GM21423 (cell line): Measurements from ENCODE around the gene HOXC10.

Experiments used
- ATAC-seq: cut with Tn5 transposase; IDR thresholded peaks from one replicate; pipeline ENCODE4 v1.9.1; 2021; ENCODE audit warnings: mild to moderate bottlenecking, moderate library complexity; ENCODE audit not compliant: unreplicated experiment

HOXC10 gene

GRCh38 chr12:53975479-53976152 lies 9.3 kb upstream of the HOXC10 start:
- no peak for ATAC-seq

DNA sequence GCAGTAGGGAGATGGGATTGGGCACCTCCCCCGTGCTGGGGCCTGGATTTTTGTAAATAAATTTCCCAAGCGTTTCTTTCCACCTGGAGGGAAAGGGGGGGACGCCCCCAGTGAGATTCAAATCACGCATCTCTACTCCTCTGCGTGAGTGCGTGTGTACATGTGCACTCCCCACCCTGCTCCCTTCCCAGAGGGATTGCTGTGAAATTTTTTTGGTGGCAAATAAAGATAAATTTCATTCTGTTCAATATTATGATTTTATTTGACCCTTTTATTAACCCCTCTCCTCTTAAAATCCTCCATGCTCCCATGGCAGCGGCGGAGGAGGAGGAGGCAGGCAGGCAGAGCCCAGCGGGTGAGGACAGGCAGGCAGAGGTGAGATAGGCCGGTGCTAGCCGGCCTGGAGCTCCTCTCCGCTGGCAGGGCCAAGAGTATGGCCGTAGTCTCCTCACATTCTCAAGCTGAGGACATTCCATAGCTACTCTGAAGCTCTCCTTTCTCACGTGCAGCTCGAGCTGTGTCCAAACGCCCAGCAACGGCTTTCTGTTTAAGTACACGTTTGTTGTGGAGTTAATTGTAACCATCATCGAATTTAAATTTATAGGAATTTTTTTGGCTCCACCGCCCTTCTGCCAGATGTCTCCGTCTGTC lies 8.6 kb upstream of the HOXC10 start:
- ATAC-seq = no peak

GRCh38 chr12:53976823-53977595 lies 7.9 kb upstream of the HOXC10 start:
- no peak for ATAC-seq

DNA sequence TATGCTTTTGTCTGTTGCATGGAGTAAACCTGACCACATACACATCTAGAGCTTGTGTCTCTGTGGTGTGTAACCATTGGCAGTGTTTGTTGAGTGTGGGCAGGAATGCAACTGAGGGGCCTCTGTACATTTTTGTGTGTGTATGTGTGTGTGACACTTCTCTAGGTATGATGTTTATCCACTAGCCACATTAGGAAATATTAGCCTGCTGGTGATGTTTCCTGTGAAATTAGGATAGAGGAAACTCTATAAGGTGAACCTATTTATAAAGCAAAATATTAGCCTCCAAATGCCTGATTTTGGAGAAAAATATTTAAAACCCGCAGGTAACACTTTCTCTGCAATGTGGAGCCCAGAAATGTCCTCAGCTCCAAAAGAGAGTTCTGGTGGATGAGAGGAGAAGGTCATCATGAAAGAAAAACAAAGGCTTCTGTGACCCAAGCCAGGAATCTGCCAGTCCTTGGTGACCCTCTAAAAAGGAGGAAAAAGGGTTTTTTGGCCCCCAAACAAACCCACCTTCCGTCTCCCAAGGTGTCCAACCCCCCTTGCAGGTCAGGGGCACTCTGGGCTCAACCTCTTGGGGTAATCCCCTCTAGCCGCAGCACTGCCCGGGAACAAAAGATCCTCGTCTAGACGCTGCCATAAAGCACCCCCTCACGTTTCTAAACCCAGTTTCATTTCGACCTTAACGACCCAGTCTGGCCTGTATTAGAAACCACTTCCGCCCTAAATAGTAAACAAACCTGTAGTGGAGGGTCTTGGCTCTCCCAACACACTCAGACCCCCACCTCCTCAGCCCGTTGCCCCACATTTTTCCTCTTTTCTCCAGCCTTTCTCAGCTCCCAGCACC lies 7.1 kb upstream of the HOXC10 start:
- no peak for ATAC-seq

- ATAC-seq = no peak
These were observed 6.2 kb upstream of the HOXC10 start for GRCh38 chr12:53978477-53979356.

DNA sequence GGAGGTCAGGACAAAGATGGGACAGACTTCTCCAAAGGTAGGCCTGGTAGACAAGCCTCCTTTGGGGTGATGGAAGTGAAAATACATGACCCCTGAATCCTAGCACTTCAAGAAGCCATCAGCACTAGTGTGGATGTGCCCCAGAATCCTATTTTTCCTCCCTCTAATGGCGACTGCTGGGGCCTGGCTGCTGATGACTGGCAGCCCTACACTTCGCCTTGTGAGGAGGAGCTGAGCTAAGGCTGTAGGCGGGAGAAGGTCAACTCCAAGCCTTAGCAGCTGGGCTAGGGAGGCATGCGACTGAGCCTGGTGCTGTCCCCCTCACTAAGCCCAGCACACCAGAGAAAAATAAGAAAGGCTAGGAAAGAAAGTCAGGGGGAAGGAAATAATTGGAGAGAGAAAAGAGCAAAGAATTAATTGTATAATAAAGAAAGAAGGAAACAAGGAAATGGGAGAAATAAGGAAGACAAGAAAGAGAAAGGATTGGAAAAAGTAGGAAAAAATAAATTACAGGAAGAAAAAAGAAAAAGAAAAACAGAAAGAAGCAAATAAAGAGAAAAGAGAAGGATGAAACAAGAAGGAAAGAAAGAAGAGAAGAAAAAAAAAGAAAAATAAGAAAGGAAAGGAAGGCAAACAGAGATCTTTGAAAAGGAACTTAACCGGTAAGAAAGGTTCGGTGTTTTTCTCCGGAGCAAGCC lies 4.7 kb upstream of the HOXC10 start:
- no peak for ATAC-seq

- ATAC-seq = no peak
These were observed 4.0 kb upstream of the HOXC10 start for GRCh38 chr12:53980802-53981496.

GRCh38 chr12:53981634-53982565 lies 3.0 kb upstream of the HOXC10 start:
- no peak for ATAC-seq

GRCh38 chr12:53982648-53983567 lies 2.0 kb upstream of the HOXC10 start:
- ATAC-seq = no peak

DNA sequence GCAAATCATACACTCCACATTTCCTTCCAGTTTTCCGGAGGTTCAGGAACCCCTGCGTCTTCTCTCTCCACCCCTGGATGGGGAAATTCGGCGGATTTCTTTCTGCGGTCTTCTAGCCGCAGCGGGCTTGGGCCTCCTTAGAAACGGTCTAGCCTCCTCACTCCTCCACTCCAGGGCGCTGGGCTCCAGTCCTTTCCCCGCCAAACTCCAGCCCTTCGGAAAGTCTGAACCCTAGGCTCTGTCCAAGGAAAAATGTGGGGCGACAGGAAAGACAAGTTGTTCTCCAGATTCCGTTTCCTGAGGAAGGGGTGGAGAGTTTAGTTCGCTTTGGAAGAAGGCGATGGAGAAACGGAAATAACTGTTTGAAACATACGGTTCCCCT lies 1.4 kb upstream of the HOXC10 start:
- no peak for ATAC-seq

DNA sequence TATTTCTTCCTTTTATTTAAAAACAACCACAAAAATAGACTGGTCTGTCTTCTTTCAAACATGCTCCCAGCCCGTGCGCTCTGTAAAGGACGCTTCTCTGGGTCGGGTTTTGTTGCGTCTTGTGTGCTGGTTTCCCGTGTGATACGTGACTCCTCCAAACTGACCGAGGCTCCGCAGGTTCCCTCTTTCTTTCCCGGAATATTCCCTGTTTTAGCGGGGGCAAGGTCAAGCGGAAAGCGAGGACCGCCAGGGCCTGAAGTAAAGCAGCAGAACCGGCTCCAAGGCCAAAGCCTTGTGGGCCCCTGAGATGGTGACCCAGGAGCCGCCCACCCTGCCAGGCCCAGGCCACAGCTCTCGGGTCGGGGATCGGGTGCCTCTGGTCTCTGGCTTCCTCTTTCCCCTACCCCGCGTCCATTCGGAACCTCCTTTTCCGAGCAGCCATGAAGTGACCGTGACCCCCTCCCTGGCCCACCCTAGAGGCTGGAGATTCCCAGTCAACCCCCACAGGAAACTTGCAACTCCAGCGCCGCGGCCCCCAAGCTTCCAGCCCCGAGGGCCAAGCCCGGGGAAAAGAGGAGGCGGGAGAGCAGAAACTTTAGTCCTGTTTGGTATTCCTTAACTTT lies 885 bp upstream of the HOXC10 start:
- no peak for ATAC-seq

- no peak for ATAC-seq
These were observed 697 bp downstream of the HOXC10 start for GRCh38 chr12:53985692-53985993.

DNA sequence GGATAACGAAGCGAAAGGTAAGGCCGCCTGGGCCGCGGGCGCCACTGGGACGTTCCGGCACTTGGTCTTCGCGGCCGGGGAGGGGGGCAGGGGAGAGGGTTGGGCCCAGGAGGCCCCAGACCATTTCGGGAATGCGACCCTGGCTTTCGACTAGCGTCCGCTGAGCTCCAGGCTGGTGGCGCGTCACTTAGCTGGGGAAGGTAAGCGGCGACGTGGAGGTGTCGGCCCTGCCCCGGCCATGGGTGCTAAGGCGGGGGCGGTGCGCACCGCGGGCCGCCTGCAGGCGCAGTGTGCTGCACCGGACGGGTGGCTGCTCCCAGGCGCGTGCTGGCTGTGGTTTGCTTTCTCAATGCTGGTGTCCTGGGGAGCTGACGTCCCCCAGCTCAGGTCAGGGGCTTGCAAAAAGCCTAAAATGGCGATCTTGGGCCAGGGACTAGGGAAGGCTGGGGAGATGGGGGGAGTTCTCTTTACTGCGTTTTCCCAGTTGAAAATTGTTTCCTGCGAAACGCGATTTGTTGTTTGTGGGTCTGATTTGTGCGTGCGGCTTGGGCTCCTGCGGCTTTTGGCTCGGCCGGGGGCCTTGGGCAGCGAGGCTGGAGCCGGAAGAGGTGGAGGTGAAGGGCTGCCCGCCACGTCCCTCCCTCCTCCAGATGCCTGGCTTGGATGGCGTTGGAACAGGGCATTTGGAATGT lies 1.2 kb downstream of the HOXC10 start:
- no peak for ATAC-seq

DNA sequence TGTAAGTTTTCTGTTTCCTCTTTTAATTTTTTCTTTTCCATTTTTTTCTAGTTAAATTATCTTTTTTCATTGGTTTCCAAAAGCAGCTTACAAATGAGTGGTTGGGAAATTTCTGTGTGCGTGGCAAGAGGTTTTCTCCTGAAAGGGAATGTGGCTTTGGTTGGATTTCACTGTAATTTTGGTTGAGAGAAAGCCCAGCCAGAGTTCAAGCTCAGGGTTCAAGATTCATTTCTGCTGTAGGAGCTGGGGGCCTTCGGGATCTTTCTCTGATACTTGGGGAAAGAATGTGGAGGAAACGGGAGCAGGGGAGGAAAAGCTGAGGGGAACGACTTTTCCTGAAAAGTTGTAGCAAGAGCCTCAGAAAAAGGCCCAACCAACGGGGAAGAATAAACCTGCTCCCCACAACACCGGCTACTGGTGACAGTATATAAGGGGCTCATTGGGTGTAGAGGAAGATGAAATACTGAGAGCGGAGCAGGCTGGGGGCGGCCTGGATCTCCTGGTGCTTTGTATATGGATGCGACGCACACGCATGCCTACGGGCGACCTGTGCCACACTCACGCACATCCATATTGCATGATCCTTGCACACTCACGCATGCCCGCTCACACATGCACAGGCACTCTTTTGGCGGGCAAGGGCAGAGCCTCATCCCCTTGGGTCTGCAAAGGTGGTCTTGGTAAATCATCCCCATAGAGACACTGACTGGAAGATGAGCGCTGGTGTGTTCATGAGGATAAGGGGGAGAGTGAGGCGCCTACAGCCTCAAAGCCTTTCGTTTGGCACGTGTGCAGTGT lies 1.9 kb downstream of the HOXC10 start:
- ATAC-seq = no peak

DNA sequence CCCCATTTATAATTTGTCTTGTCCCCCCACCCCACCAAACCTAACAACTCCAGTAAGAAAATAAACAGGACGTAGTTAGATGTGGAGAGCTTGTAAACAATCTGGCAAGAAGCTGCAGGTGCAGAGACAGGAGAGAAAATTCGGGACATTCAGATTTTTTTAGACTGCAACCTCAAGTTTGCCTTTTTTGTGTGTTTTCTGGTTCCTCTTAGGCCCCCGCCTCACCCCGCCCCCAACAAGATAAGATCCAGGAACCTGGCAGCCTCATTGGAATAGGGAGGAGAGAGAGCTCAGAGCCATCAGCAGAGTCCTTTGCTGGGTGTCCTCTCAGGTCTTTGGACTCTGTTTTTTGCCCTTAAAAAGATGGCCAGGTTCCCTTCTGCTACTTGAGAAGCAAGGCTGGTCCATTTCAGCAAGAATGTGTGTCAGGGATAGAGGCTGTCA lies 2.9 kb downstream of the HOXC10 start:
- no peak for ATAC-seq
